IPS-18c (cell line): ENCODE measurements around the gene NAA15.
"Not testable (repeated sequence)": the region's sequence is repeated elsewhere in the genome, so short reads cannot be mapped to it uniquely, and the experiment has no call there.

ENCODE experiments used
- H3K4me3 ChIP-seq: 2 replicates; pipeline ENCODE4 v1.7.0; 2013; ENCODE audit warnings: low read depth, mild to moderate bottlenecking, low read length, moderate library complexity; ENCODE audit not compliant: insufficient read depth
- H3K9me3 ChIP-seq: one replicate; pipeline ENCODE4 v1.6.1; 2013; ENCODE audit warnings: mild to moderate bottlenecking, low read length, moderate library complexity; ENCODE audit not compliant: control insufficient read depth, insufficient read depth

Gene NAA15

GRCh38 chr4:139301113-139301820, at the start of gene NAA15:
Gene NAA15, plus strand, starts transcription at chr4:139301505. Its CDS starts 273 bp downstream, at chr4:139301778.
- Histone ChIP-seq H3K9me3 (no peaks in the 10 kb centered on the region), H3K4me3 (peak within 1 kb of the TSS; percentile 96)

DNA sequence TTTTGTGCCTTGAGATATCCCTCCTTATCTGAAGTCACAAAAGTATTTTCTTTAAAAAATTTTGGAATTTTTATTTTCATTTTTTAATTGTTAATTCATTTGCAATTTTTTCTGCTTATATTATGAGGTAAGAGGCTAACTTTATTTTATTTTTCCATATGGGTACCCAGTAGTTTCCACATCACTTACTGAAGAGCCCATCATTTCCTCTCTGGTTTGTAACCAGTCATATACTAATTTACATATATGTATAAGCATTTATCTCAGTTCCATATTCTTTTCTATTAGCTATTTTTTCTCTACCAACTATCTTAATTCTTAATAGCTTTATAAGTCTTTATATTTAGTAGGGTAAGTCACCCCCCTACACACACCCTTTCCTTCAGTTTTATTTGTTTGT, 48.3 kb upstream of the NAA15 start:
- H3K4me3 ChIP-seq: no peak overlapping the region

DNA sequence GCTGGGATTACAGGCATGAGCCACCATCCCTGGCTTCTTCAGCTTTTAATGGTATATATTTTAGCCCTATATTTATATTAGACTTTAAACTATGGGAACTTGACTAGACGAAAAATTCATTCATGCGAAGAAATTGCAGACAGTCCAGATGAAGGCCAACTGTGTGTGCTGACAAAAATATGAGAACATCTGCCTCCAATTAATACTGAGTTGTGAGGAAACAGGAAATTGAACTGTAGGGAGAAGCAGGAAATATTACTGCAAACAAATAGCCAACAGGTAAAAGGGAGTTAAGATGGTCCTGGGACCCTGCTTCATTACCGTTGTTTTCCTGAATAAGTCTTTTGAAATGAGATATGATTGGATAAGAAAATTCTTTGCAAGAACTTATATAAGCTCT, 47.6 kb upstream of the NAA15 start:
- Histone ChIP-seq H3K4me3 (no peak overlapping the region), H3K9me3 (no peaks in the 10 kb centered on the region)

More for the DNA sequence above, 48.3 kb upstream of the NAA15 start:
- no peaks in the 10 kb centered on the region for H3K9me3 ChIP-seq

GRCh38 chr4:139255581-139255980, 45.7 kb upstream of the NAA15 start:
- not testable (repeated sequence) for H3K9me3 ChIP-seq, H3K4me3 ChIP-seq

DNA sequence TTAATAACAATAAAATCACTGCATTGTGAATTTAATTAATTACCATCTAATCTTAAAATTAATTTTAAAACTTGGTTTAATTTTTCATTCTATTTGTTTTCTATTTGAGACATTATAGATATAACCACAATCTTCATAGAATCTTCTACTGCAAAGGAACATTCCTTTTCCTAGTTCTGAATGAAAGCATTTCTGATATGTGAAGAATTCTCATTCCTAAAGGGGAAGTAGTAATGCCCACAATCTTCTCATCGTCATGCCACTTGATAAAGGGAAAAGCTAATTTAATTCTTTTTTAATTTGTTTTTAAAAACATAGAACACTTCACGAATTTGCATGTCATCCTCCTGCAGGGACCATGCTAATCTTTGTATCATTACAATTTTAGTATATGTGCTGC, 45.0 kb upstream of the NAA15 start:
- H3K4me3 ChIP-seq: no peak overlapping the region

GRCh38 chr4:139265654-139266053, 35.7 kb upstream of the NAA15 start:
- no peaks in the 10 kb centered on the region for H3K9me3 ChIP-seq
- H3K4me3 ChIP-seq: no peak overlapping the region

More for the DNA sequence above, 45.0 kb upstream of the NAA15 start:
- H3K9me3 ChIP-seq: no peaks in the 10 kb centered on the region

GRCh38 chr4:139266208-139266582, 35.1 kb upstream of the NAA15 start:
- Histone ChIP-seq H3K9me3 (no peaks in the 10 kb centered on the region), H3K4me3 (no peak overlapping the region)

- H3K9me3 ChIP-seq: no peaks in the 10 kb centered on the region
- no peak overlapping the region for H3K4me3 ChIP-seq
Observed at GRCh38 chr4:139266583-139267257, 34.6 kb upstream of the NAA15 start.

GRCh38 chr4:139267301-139267700, 34.0 kb upstream of the NAA15 start:
- Histone ChIP-seq H3K4me3 (no peak overlapping the region), H3K9me3 (no peaks in the 10 kb centered on the region)

- no peaks in the 10 kb centered on the region for H3K9me3 ChIP-seq
Observed at GRCh38 chr4:139273835-139274234, 27.5 kb upstream of the NAA15 start.

DNA sequence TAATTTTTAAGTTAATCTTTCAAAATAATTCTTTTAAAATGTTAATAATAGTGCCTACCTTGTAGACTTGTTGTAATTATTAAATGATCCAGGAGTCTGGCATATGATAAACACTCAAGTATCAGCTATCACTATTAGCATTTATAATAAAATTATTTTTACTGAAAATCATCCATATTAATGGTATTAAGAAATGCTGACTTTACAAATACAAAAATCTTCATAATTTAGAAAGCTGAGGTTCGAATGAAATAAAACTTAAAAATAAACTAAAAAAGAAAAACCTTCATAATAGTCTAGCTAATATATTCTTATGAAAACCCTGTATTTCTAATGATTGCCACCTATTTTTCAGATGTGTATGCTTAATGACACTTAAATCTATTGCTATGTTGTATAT, 26.5 kb upstream of the NAA15 start:
- Histone ChIP-seq H3K4me3 (no peak overlapping the region), H3K9me3 (no peaks in the 10 kb centered on the region)

More at GRCh38 chr4:139273835-139274234, 27.5 kb upstream of the NAA15 start:
- no peak overlapping the region for H3K4me3 ChIP-seq

GRCh38 chr4:139275281-139275735, 26.0 kb upstream of the NAA15 start:
- Histone ChIP-seq H3K4me3 (no peak overlapping the region), H3K9me3 (no peaks in the 10 kb centered on the region)

GRCh38 chr4:139278485-139278884, 22.8 kb upstream of the NAA15 start:
- no peak overlapping the region; the same call in 1 of the 2 replicates for H3K4me3 ChIP-seq
- H3K9me3 ChIP-seq: no peaks in the 10 kb centered on the region

- no peaks in the 10 kb centered on the region for H3K9me3 ChIP-seq
- peak overlapping the region; percentile 59; the same call in 1 of the 2 replicates for H3K4me3 ChIP-seq
Observed at GRCh38 chr4:139278912-139279759, 22.2 kb upstream of the NAA15 start.

GRCh38 chr4:139279760-139280620, 21.3 kb upstream of the NAA15 start, which contains the start of gene MGARP:
Gene MGARP, minus strand, starts transcription at chr4:139280225. Its CDS starts 67 bp downstream, at chr4:139280158.
- H3K4me3 ChIP-seq: peak within 1 kb of the TSS; percentile 59; the same call in 1 of the 2 replicates
- H3K9me3 ChIP-seq: no peaks in the 10 kb centered on the region

DNA sequence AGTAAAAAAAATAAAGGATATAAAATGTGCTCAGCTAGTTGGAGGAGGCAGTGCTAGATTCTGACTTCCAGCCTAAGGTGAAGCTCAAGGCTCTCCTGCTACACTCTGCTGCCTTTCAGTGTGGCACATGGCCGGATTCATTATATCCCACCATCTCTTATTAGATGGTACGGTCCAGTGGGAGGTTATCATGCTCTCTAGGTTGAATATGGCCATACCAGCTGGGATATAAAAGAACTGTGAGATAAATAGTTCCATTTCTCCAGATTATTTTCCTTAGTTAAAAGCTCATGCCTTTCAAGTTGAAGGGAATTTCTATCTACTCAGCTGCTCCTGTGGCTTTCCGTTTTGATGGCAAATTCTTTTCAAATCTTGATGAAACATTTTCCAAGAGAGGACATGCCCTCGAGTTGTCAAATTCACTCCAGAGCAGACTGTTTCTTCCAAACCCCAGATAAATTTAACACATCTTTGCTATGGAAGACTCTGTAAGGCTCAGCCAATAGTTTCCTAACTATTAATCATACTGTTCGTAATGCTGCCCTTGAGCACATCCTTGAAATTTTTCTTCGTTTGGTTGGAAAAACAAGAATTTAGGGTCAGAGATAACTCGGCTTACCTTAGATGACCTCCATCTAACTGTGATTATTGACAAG, 19.1 kb upstream of the NAA15 start:
- H3K4me3 ChIP-seq: no peak overlapping the region
- H3K9me3 ChIP-seq: no peaks in the 10 kb centered on the region
